HuH-7 (cell line): ENCODE measurements around the gene TMEM204.
A peak's percentile ranks its signal among the peaks of the same experiment; 100 is the strongest.

Experiments used
- DNase-seq: peaks from one replicate; pipeline ENCODE4 v3.0.0; 2011; ENCODE audit warnings: low spot score

TMEM204 gene

GRCh38 chr16:1533443-1533951 lies at the start of gene TMEM204:
TMEM204 (plus strand) TSS chr16:1533666; CDS start chr16:1534276, 610 bp downstream.
- no peak for DNase-seq

DNA sequence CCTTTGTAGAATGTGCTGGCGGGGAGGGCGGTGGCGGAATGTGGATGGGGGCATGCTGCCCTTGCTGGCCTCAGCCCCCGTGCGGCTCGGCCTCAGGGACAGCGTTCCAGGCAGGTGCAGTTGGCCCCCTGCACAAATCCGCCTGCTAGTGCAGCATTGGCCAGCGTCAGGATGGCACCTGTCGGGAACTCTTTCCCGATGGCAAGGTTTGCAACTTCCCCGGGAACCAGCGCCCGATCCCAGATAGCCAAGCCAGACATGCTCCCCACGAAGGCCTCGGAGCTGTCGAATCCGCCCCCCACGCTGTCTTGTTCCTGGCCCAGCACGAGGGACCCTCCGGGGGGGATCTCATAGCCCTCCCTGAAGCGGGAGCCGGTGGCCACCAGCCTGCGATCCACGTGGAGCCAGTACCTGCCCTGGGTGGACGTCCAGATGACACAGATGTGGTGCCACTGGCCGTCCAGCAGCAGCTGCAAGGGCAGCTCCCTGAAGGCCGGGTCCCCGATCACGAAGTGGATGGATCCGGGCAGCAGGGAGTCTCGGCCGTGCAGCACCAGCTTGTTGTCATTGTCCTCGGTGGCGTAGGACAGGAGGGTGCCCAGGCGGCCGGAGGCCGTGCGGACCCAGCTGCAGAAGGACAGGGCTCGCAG lies 47.5 kb upstream of the TMEM204 start:
- DNase-seq = no peak

DNA sequence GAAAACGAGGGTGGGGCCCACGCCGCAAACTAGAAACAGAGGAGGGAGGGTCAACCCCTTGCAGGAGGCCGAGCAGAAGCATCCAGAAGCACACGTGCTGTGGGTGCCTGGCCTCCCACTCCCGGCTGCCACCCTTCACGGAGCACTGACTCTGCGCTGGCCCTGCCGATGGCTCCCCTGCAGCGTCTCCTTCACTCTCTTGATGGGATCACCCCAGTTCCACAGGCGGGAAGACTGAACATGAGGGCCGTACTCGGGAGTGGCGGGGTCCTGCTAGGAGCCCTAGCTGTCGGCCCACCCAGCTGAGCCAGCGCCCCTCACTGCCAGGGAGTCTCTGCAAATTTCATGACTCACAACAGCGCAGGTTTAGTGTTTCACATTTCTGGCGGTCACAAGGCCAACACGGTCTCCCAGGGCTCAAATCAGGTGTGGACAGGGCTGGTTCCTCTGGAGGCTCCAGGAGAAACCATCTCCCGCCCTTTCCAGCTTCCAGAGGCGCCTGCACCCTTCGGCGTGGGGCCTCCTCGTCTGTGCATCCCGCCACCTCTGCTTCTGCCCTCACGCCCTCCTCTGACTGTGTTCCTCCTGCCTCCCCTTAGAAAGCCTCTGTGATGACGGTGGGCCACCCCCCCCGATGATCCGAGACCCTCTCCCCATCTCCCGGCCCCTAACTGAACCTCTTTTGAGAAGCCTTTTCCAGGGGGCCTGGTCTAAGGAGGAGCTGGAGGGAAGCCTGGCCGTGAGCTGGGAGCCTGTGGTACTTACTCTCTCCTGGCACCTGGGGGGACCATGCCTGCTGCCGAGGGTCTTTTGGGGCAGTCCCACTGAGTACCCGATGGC lies 46.7 kb upstream of the TMEM204 start:
- DNase-seq = no peak

GRCh38 chr16:1487395-1488053 lies 45.9 kb upstream of the TMEM204 start:
- no peak for DNase-seq

DNA sequence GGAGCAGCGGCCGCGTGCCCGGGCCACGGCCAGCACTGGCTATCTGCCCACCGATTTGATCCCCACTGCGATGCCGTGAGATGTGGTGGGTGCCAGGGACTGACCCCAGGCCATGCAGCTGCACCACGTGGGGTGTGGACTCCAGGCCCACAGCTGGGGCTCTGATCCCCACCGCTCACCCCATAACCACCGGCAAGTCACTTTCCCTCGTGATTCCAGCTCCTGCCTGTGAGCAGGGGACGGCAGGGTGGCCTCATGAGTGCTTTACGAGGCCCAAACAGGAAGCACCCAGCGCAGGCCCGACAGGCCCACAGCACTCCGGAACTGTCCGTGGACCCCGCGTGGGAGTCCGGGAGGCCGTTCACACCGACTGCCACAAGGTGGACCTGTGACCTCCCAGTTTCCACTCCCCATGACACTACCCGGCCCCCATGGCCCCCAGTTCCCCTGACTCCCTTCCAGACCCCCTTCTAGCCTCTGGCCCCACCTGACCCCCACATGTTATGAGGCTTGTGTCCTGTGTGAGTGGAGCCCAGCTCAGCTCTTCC lies 45.3 kb upstream of the TMEM204 start:
- no peak for DNase-seq

GRCh38 chr16:1488619-1489018 lies 44.8 kb upstream of the TMEM204 start, which contains the start of gene PTX4:
PTX4 (minus strand) TSS chr16:1488944; CDS start chr16:1488909, 35 bp downstream.
- DNase-seq = no peak

DNA sequence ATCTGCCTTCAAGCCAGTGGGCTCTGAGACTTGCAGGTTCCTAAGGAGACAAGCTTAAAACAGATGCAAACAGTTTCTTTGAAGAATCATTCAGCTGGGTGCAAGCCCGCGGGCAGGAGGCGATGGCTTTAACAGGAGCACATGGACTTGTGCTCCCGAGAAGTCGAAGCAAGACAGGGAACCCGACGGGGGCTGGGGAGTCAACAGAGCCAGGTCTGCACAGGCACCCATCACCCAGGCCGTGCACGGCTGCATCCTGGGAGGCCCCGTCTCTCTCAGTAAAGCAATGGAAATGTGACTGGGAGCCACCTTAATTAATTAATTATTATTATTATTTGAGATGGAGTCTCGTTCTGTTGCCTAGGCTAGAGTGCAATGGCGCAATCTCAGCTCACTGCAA lies 44.4 kb upstream of the TMEM204 start:
- no peak for DNase-seq

GRCh38 chr16:1491327-1491726 lies 42.1 kb upstream of the TMEM204 start:
- no peak for DNase-seq

DNA sequence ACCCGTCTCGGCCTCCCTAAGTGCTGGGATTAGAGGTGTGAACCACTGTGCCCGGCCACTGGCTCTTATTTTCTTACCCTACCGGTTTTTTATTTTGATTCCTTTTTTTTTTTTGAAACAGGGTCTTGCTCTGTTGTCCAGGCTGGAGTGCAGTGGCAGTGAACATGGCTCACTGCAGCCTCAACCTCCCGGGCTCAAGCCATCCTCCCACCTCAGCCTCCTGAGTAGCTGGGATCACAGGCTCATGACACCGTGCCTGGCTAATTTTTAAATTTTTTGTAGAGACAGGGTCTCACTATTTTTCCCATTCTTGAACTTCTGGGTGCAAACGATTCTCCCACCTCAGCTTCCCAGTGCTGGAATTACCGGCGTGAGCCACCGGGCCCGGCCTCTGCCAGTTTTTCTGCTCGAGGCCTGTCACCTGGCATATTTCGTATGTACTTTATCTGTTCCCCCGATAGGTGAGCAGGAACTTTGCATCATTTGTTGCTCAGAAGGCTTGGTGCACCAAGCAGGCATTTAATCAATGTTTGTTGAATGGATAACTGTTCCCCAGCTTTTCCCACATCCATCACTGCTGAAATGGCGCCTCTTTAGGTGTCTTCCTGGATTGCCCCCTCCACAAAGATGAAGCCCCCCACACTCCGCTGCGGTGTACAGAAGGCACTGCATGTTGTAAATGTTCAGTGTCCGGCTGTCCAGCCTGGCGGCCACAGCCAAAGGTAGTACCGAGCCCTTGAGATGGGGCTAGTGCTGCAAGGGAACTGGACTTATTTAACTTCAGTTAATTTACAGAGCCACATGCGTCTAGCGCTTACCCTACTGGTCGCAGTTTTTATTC lies 41.2 kb upstream of the TMEM204 start:
- no peak for DNase-seq

DNA sequence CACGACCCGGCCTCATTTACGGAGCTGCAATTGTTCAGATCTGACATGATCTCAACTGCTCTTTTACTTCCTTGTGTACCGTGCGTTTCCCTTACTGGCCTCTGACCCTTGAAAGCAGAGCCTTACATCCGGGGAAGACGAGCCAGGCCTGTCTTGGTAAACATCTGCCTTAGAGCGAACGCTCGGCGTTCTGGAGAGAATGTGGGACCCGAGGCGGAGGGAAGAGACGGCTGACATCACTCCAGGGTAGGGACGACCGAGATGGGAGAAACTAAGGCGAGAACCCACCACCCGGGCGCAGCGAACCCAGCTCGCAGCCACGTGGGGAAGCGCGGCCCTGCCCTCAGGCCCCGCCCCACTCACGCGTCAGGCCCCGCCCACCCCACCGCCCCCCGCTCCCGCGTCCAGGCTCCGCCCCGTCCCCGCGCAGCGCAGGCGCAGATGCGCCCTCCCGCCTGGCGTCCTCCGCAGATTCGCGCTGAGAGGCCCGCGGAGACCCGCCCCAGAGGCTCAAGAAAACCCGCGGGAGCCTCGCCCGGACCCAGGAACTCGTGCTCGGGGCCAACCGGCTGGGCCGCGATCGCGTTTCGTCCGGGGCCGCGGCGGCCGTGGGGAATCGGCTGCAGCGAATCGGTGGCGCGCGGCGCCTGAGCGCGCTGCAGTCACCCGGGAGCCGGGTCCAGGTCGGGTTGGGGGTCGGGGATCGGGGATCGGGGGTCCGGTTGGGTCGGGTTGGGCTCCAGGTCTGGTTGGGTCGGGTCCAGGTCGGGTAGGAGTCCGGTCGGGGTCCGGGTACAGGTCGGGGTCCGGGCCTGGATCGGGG lies 40.3 kb upstream of the TMEM204 start, which contains the start of gene TELO2:
Gene TELO2 (plus strand): TSS at position 438 of the 823 bp plus-strand sequence. CDS start 922 bp downstream, outside the sequence.
- DNase-seq = peak; percentile 83

DNA sequence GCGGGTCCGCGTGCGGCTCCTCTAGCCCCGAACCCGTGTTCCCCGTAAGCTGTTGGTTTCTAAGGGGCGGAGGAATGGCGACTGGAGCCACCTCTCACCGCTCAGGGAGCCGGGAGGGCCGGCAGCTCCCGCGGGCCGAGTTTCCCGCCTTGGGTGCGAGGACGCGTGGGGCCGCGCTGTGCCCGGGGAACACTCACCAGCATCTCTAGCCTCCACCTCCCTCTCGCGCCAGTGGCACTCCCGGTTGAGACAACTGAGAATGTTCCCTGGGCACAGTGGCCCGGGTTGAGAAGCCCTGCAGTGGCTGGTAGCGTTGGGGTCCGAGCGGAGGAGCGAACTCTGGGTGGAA lies 39.7 kb upstream of the TMEM204 start:
- DNase-seq = no peak

GRCh38 chr16:1494129-1494640 lies 39.3 kb upstream of the TMEM204 start:
- peak; percentile 62 for DNase-seq

GRCh38 chr16:1494711-1495110 lies 38.8 kb upstream of the TMEM204 start:
- no peak for DNase-seq

- no peak for DNase-seq
These were observed 38.1 kb upstream of the TMEM204 start for GRCh38 chr16:1495211-1495888.

DNA sequence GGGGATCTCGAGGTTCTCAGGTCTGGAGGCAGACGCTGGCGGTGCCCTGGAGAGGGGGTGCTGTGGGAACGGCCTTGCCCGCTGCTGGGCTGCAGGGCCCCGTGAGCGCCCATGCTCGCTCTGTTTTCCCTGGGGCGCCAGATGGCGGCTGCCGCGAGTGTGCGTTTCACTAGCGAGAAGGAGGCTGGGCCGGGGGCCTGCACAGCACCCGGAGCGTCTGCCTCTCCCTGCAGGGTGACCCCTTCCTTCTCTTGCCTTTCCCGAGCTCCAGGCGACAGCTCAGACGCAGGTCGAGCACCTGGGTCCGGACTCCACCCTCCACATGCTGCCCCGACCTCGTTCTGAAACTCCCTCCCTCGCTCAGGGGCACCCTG lies 37.6 kb upstream of the TMEM204 start:
- no peak for DNase-seq

GRCh38 chr16:1496464-1496863 lies 37.0 kb upstream of the TMEM204 start:
- no peak for DNase-seq

DNA sequence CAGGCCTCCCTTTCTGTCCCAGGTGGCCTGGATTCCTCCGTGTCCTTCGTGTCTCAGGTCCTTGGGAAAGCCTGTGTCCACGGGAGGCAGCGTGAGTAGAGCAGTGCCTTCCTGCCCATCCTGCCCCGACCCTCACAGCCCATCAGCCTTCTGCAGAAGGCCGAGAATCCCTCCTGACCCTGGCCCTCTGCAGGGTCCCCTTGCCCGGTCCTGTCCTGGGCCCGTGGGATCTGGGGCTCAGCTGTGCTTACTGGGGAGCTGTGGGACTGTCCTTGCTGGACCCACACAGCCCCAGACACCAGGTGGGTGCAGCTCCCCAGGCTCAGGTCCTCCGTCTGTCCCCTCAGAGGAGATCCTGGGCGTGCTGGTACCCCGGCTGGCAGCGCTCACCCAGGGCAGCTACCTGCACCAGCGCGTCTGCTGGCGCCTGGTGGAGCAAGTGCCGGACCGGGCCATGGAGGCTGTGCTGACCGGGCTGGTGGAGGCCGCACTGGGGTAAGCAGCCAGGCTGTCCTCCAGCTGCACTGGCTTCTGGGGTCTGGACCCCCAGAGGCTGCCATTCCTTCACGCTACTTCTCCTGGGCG lies 36.4 kb upstream of the TMEM204 start:
- no peak for DNase-seq

DNA sequence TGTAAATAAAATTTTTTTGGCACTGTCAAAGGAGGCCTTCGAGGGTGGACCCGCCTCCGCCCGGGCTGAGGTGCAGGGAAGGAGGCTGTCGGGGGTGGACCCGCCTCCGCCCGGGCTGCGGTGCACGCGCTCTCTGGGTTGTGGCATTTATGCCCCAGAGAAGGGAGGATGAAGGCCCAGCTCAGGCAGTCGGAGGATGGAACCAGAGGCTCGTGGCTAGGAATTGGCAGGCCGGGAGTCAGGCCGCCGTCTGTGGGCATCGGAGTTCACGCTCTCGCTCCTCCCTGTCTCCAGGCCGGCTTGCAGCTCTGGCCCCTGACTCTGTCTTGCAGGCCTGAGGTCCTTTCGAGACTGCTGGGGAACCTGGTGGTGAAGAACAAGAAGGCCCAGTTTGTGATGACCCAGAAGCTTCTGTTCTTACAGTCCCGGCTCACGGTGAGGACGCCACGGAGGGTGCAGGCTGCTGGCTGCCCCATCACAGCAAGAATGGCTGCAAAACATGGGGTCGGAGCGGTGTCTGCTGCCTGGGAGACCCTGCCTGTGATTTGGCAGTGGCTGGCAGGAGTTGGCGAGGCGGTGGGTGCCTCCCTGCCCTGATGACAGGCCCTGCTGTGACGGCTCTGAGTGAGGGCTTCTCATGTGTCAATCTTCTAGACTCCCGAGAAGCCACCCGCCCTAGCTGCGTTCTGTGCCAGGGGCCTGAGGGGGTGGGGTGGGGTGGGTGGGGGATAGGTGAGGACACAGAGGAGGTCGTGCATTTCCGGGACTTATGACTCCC lies 34.4 kb upstream of the TMEM204 start:
- no peak for DNase-seq
